ENCODE data around the gene SRPK2. TPM values are rescaled to one million over a fixed set of nuclear protein-coding genes. Genes with fewer than 3 reads are reported as not detected.
A peak's percentile ranks its signal among the peaks of the same experiment; 100 is the strongest.

The SRPK2 gene
- total RNA-seq, 1 donor from 2014 or later: 70.5 TPM

DNA sequence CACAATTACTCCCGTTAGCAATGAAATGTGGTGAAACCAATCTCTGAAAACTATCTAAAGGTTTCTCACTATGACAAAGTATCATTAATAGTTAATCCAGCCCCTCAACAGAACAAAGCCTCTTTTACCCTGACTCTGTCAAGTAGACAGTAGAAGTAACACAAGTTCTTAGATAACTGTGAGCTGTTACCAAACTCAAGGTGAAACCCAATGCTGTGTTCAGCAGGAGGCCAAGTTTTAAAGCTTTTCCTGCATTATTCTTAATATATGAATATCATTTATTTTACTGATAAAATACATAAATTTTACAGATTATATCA is 109.1 kb downstream of the SRPK2 start:
- H3K9me3 Mint-ChIP-seq (ENCODE audit: unreplicated experiment): no peaks in the 10 kb centered on the region
- H3K4me1 Mint-ChIP-seq (ENCODE audit: unreplicated experiment): peaks cover 12% of the 10 kb centered on the region
- H3K27me3 Mint-ChIP-seq (ENCODE audit: unreplicated experiment): no peaks in the 10 kb centered on the region
- no peak overlapping the region for H3K27ac Mint-ChIP-seq (ENCODE audit: unreplicated experiment)
- TF ChIP-seq, protein P1, sequence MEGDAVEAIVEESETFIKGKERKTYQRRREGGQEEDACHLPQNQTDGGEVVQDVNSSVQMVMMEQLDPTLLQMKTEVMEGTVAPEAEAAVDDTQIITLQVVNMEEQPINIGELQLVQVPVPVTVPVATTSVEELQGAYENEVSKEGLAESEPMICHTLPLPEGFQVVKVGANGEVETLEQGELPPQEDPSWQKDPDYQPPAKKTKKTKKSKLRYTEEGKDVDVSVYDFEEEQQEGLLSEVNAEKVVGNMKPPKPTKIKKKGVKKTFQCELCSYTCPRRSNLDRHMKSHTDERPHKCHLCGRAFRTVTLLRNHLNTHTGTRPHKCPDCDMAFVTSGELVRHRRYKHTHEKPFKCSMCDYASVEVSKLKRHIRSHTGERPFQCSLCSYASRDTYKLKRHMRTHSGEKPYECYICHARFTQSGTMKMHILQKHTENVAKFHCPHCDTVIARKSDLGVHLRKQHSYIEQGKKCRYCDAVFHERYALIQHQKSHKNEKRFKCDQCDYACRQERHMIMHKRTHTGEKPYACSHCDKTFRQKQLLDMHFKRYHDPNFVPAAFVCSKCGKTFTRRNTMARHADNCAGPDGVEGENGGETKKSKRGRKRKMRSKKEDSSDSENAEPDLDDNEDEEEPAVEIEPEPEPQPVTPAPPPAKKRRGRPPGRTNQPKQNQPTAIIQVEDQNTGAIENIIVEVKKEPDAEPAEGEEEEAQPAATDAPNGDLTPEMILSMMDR (IDR thresholded peaks at IDR 0.05; ENCODE audit: unreplicated experiment): no peak
- no peak for DNase-seq (ENCODE audit: low spot score)
- no peak overlapping the region for H3K4me3 Mint-ChIP-seq (ENCODE audit: unreplicated experiment)
- H3K36me3 Mint-ChIP-seq (ENCODE audit: low read depth, unreplicated experiment): no peaks in the 10 kb centered on the region

DNA sequence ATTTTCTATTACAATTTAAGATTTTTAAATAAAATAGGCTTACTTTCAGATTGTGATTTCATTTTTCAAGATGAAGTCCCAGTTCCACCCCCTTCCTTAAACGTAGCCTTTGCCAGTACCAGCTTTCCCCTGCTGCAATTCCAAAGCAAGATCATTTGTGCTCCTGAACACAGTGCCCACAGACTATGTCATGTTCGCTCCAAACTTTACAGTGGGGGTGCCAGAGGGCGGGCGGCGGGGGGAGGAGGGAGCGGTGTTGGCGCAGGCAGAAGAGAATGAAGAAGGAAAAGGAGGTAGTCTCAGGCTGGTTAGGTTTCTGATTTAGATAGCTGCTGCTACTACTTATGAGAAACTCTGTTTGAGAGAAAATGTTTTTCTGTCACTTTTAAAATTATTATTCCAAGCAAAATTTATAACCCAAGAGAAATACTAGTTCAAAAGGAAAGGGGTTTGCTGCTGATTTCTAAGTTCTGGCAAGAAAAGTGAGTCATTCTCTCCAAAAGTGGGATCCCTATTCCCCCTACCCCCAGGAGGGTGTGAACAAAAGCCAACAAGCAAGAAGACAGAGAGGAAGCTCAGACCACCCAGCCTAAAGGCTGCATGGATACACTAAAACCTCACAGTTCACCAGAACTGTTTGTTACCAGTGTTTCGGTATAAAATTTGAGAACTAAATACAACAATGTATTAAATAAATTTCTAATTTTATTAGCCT is 109.6 kb downstream of the SRPK2 start:
- peak overlapping the region; percentile 19 for H3K27ac Mint-ChIP-seq (ENCODE audit: unreplicated experiment)
- H3K4me3 Mint-ChIP-seq (ENCODE audit: unreplicated experiment): no peak overlapping the region
- peaks cover 14% of the 10 kb centered on the region for H3K4me1 Mint-ChIP-seq (ENCODE audit: unreplicated experiment)
- H3K36me3 Mint-ChIP-seq (ENCODE audit: low read depth, unreplicated experiment): no peaks in the 10 kb centered on the region
- TF ChIP-seq, protein P1 (IDR thresholded peaks at IDR 0.05; ENCODE audit: unreplicated experiment): no peak
- H3K9me3 Mint-ChIP-seq (ENCODE audit: unreplicated experiment): no peaks in the 10 kb centered on the region
- DNase-seq (ENCODE audit: low spot score): no peak
- H3K27me3 Mint-ChIP-seq (ENCODE audit: unreplicated experiment): no peaks in the 10 kb centered on the region

DNA sequence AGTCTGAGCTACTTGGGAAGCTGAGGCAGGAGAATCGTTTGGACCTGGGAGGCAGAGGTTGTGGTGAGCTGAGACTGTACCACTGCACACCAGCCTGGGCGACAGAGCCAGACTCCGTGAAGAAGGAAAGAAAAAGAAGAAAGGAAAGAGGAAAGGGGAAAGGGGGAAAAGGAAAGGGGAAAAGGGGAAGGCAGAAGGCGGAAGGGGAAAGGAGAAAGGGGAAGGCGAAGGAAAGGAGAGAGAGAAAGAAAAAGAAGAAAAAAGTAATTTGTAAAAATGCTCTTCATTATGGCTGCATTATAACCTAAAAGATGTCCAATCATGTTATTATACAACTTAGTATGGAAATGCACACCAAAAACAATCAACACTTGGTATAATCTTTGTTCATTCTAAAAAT is 110.2 kb downstream of the SRPK2 start:
- H3K4me3 Mint-ChIP-seq (ENCODE audit: unreplicated experiment): no peak overlapping the region
- H3K36me3 Mint-ChIP-seq (ENCODE audit: low read depth, unreplicated experiment): no peaks in the 10 kb centered on the region
- TF ChIP-seq, protein P1 (IDR thresholded peaks at IDR 0.05; ENCODE audit: unreplicated experiment): no peak
- H3K27ac Mint-ChIP-seq (ENCODE audit: unreplicated experiment): no peak overlapping the region
- no peaks in the 10 kb centered on the region for H3K27me3 Mint-ChIP-seq (ENCODE audit: unreplicated experiment)
- H3K9me3 Mint-ChIP-seq (ENCODE audit: unreplicated experiment): no peaks in the 10 kb centered on the region
- peaks cover 14% of the 10 kb centered on the region for H3K4me1 Mint-ChIP-seq (ENCODE audit: unreplicated experiment)
- no peak for DNase-seq (ENCODE audit: low spot score)

DNA sequence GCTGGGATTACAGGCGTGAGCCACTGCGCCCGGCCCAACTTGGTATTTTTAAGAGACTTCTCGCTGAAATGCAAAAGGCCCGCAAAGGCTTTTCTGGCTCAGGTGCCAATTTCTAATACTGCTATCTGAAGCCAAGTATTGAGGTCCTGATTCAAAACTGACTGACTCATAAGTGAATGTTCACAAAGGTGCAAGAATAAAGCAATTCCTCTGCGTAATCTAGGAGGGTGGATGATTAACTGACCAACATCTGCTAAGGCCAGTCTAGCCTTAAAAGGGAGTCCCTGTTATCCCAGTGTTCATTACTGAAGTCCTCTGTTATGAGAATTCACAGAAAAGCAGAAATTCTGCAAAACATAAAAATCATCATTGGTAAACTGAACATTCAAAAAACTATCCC is 111.4 kb downstream of the SRPK2 start:
- H3K36me3 Mint-ChIP-seq (ENCODE audit: low read depth, unreplicated experiment): no peaks in the 10 kb centered on the region
- TF ChIP-seq, protein P1 (IDR thresholded peaks at IDR 0.05; ENCODE audit: unreplicated experiment): no peak
- H3K4me3 Mint-ChIP-seq (ENCODE audit: unreplicated experiment): no peak overlapping the region
- no peak overlapping the region for H3K27ac Mint-ChIP-seq (ENCODE audit: unreplicated experiment)
- DNase-seq (ENCODE audit: low spot score): no peak
- peaks cover 1% of the 10 kb centered on the region for H3K27me3 Mint-ChIP-seq (ENCODE audit: unreplicated experiment)
- H3K9me3 Mint-ChIP-seq (ENCODE audit: unreplicated experiment): no peaks in the 10 kb centered on the region
- H3K4me1 Mint-ChIP-seq (ENCODE audit: unreplicated experiment): peaks cover 14% of the 10 kb centered on the region

DNA sequence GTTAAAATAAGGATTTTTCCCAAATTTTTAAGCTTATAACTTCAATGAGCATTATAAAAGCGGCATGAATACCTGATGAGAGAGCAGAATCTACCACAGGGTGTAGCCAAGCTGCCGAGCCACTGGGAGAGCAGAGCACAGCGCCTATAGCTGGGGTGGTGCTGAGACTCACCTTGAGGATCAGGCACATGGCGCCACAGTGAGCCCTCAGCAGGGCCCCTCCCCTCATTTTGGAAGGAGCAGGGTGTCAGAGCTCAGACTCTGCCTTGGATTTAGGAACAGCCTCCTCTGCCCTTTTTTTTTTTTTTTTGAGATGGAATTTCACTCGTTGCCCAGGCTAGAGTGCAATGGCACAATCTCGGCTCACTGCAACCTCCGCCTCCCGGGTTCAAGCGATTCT is 118.6 kb downstream of the SRPK2 start:
- Mint-ChIP-seq H3K4me1 (ENCODE audit: unreplicated experiment) (peaks cover 18% of the 10 kb centered on the region), H3K4me3 (ENCODE audit: unreplicated experiment) (no peak overlapping the region), H3K9me3 (ENCODE audit: unreplicated experiment) (no peaks in the 10 kb centered on the region), H3K36me3 (ENCODE audit: low read depth, unreplicated experiment) (no peaks in the 10 kb centered on the region), H3K27ac (ENCODE audit: unreplicated experiment) (no peak overlapping the region), H3K27me3 (ENCODE audit: unreplicated experiment) (peaks cover 1% of the 10 kb centered on the region)
- TF ChIP-seq, protein P1 (IDR thresholded peaks at IDR 0.05; ENCODE audit: unreplicated experiment): no peak
- no peak for DNase-seq (ENCODE audit: low spot score)

Data from endothelial cell (in vitro differentiated cells).